HCT116 (cell line): ENCODE data around the gene HTRA2. TPM values are rescaled to one million over a fixed set of nuclear protein-coding genes. Genes with fewer than 3 reads are reported as not detected.

Source experiments
- ATAC-seq: fragments of 200-7000 bp; cut with Tn5 transposase; 2 replicates; pipeline ENCODE4 v1.9.1; 2020; ENCODE audit warnings: mild to moderate bottlenecking, moderate library complexity
- BruUV-seq: library from RNA; stranded (reverse); fragments of 400-500 nt; replicated peaks from 2 replicates; lab custom pipeline; 2021; lab: Mats Ljungman, UMichigan
- CTCF ChIA-PET: fragments of 300-600 bp; sonication (Branson Sonifier 250); formaldehyde crosslinking; loops from one replicate; lab custom pipeline; 2021; ENCODE audit warnings: antibody characterized with exemption; lab: Charles Lee
- POLR2A ChIA-PET: fragments of 300-600, 350-600 bp; sonication (Branson Sonifier 250); formaldehyde crosslinking; loops from one replicate; lab custom pipeline; 2021; ENCODE audit warnings: antibody characterized with exemption; lab: Charles Lee
- RAD21 ChIA-PET, 2 experiments: fragments of 300-600 bp; sonication (Branson Sonifier 250); formaldehyde crosslinking; loops; one replicate each; lab custom pipeline; 2023; ENCODE audit warnings: low total read pairs in 2 of 2; ENCODE audit not compliant: uncharacterized antibody in 2 of 2, unreplicated experiment in 2 of 2, low non-redundant PET in 1 of 2; lab: Charles Lee
- DNase-seq: peaks from one replicate; pipeline ENCODE4 v3.0.0-alpha.2; 2010; ENCODE audit warnings: low read depth, low spot score
- H2AFZ ChIP-seq: fragments of 200-600 bp; shearing (Covaris generic), sonication (generic); 2 replicates; pipeline ENCODE4 v1.6.1; 2017; ENCODE audit warnings: low read depth, mixed run types, mixed read lengths, antibody characterized with exemption, low read length; ENCODE audit not compliant: poor library complexity, severe bottlenecking
- H3K27ac ChIP-seq: 2 replicates; pipeline ENCODE4 v1.5.1; 2012; ENCODE audit warnings: low read depth, low read length
- H3K27me3 ChIP-seq: fragments of 200-600 bp; sonication (generic); 2 replicates; pipeline ENCODE4 v1.6.1; 2016; ENCODE audit warnings: mixed run types, low read length, mixed read lengths; ENCODE audit not compliant: insufficient read depth
- H3K36me3 ChIP-seq, 2 experiments: fragments of 200-500 bp in 1 of 2; fragments of 200-600 bp in 1 of 2; sonication (Bioruptor generic) in 1 of 2; sonication (generic) in 1 of 2; 2 replicates each; pipeline versions ENCODE4 v1.5.1 to v1.6.1; 2014 to 2016; ENCODE audit warnings: low read length in 2 of 2, inconsistent platforms in 1 of 2, mixed read lengths in 1 of 2, mixed run types in 1 of 2; ENCODE audit not compliant: insufficient read depth in 2 of 2, control insufficient read depth in 1 of 2
- H3K4me1 ChIP-seq, 2 experiments: fragments of 200-600 bp in 1 of 2; sonication (generic) in 1 of 2; 2 replicates each; pipeline versions ENCODE4 v1.5.1 to v1.6.1; 2012 to 2017; ENCODE audit warnings: low read length in 2 of 2, inconsistent platforms in 1 of 2, mild to moderate bottlenecking in 1 of 2, mixed read lengths in 1 of 2, mixed run types in 1 of 2, moderate library complexity in 1 of 2; ENCODE audit not compliant: insufficient read depth in 2 of 2, control insufficient read depth in 1 of 2
- H3K4me2 ChIP-seq: fragments of 200-600 bp; sonication (generic); 2 replicates; pipeline ENCODE4 v1.6.1; 2017; ENCODE audit warnings: mixed run types, low read length, mixed read lengths
- H3K4me3 ChIP-seq, 2 experiments: fragments of 200-600 bp in 1 of 2; sonication (generic) in 1 of 2; replicated peaks in 1 of 2; 2 replicates each; pipeline ENCODE4 v1.5.1; 2011 to 2016; ENCODE audit warnings: low read length in 2 of 2, control low read depth in 1 of 2, low read depth in 1 of 2, mild to moderate bottlenecking in 1 of 2, mixed read lengths in 1 of 2, mixed run types in 1 of 2
- H3K79me2 ChIP-seq: fragments of 200-600 bp; sonication (generic); 2 replicates; pipeline ENCODE4 v1.6.1; 2017; ENCODE audit warnings: mild to moderate bottlenecking, mixed run types, low read length, moderate library complexity, mixed read lengths; ENCODE audit not compliant: insufficient read depth
- H3K9ac ChIP-seq: fragments of 200-600 bp; sonication (generic); 2 replicates; pipeline ENCODE4 v1.6.1; 2016; ENCODE audit warnings: low read length, mixed read lengths
- H3K9me2 ChIP-seq: fragments of 200-600 bp; sonication (generic), shearing (Covaris generic); 2 replicates; pipeline ENCODE4 v1.6.1; 2017; ENCODE audit warnings: mixed run types, mild to moderate bottlenecking, moderate library complexity; ENCODE audit not compliant: insufficient read depth
- H3K9me3 ChIP-seq, 2 experiments: fragments of 200-500 bp in 1 of 2; fragments of 200-600 bp in 1 of 2; sonication (Bioruptor generic) in 1 of 2; sonication (generic) in 1 of 2; 2 replicates each; pipeline ENCODE4 v1.6.1; 2014 to 2017; ENCODE audit warnings: low read length in 2 of 2, mixed read lengths in 2 of 2, inconsistent platforms in 1 of 2, low read depth in 1 of 2, mild to moderate bottlenecking in 1 of 2, mixed run types in 1 of 2, moderate library complexity in 1 of 2; ENCODE audit not compliant: control insufficient read depth in 1 of 2, insufficient read depth in 1 of 2
- H4K20me1 ChIP-seq: fragments of 200-600 bp; sonication (generic), shearing (Covaris generic); 2 replicates; pipeline ENCODE4 v1.6.1; 2017; ENCODE audit warnings: mixed run types, mild to moderate bottlenecking, moderate library complexity; ENCODE audit not compliant: insufficient read depth
- REST ChIP-seq: IDR thresholded peaks from 2 replicates; pipeline ENCODE4 v1.6.1; 2012; ENCODE audit warnings: low read depth
- intact Hi-C: fragments of 100-400 bp; cut with micrococcal nuclease; formaldehyde crosslinking; loops from 2 replicates; pipeline ENCODE4 v1.10.0; 2022
- total RNA-seq: library from RNA; stranded (reverse); gene quantifications from one replicate; pipeline ENCODE4 v1.2.1, GENCODE V29; 2021; ENCODE audit not compliant: unreplicated experiment

HTRA2 gene
- total RNA-seq, 1 experiment from 2014 or later: 36.2 TPM

GRCh38 chr2:74511104-74511989 lies 18.4 kb upstream of the HTRA2 start:
- no peak for ATAC-seq
- H3K4me3 ChIP-seq: no peak overlapping the region
- no peaks in the 10 kb centered on the region for H3K9me2 ChIP-seq
- CTCF ChIA-PET: no interaction called here
- H3K9me3 ChIP-seq: no peaks in the 10 kb centered on the region
- no peak for TF ChIP-seq REST
- TF ChIP-seq, all 23 proteins: peak for 0
- Histone ChIP-seq H2AFZ (no peak overlapping the region), H3K4me1 (peaks cover 6 to 16% of the 10 kb centered on the region in 2 experiments; a peak in 3 of 4 replicates), H3K9ac (no peak overlapping the region), H3K27ac (no peak overlapping the region), H3K79me2 (peaks cover 9% of the 10 kb centered on the region; the same call in 1 of the 2 replicates), H3K27me3 (no peaks in the 10 kb centered on the region), H3K36me3 (no peaks in the 10 kb centered on the region), H4K20me1 (no peaks in the 10 kb centered on the region), H3K4me2 (no peak overlapping the region)
- RAD21 ChIA-PET: no interaction called here
- POLR2A ChIA-PET: no interaction called here
- intact Hi-C loops: no loop called here
- BruUV-seq: no TSS peak
- DNase-seq: no peak
